Peyer's patch (tissue), 4 donors: ENCODE results near the gene COG2.

Source experiments
- CTCF ChIP-seq, 6 experiments: fragments of 450-650 bp in 4 of 6; fragments of 200-600 bp in 2 of 6; sonication (generic) in 1 of 6; IDR thresholded peaks; one replicate each; pipeline ENCODE4 v1.5.1; 2017 to 2019; ENCODE audit warnings: antibody characterized with exemption in 6 of 6, mild to moderate bottlenecking in 3 of 6, moderate library complexity in 1 of 6
- POLR2A ChIP-seq, 2 donors: fragments of 450-650 bp; IDR thresholded peaks; one replicate each; pipeline ENCODE4 v1.5.1; 2017; ENCODE audit warnings: antibody characterized with exemption in 2 of 2, mild to moderate bottlenecking in 2 of 2, moderate library complexity in 2 of 2

GRCh38 chr1:230634384-230634783 is 7.9 kb upstream of the COG2 start:
- TF ChIP-seq CTCF (IDR thresholded peaks at IDR 0.05): no peak
- no peak for TF ChIP-seq POLR2A (IDR thresholded peaks at IDR 0.05)
